ENCODE data around the gene CREBRF.

Gene CREBRF

DNA sequence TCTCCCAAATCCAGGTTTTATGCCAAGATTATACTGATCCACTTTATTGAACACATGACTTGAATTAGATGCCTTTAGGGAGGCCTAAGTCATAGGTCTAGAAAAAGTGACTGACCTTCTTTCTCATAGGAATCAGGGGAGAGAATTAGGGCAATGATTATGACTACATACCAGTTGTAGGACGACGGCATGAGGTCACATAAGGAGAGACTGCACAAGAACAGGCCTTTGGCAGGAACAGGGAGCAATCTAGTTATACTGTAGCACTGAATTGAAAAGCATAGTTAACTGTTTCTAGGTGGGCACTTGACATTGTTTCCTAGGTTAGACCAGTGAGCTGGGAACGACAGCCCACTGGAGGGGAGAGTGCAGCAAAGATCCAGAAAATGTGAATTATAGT is 22.7 kb downstream of the CREBRF start:
- H3K4me3 ChIP-seq (ENCODE audit: low read length) = no peak overlapping the region
- TF ChIP-seq, protein P1, sequence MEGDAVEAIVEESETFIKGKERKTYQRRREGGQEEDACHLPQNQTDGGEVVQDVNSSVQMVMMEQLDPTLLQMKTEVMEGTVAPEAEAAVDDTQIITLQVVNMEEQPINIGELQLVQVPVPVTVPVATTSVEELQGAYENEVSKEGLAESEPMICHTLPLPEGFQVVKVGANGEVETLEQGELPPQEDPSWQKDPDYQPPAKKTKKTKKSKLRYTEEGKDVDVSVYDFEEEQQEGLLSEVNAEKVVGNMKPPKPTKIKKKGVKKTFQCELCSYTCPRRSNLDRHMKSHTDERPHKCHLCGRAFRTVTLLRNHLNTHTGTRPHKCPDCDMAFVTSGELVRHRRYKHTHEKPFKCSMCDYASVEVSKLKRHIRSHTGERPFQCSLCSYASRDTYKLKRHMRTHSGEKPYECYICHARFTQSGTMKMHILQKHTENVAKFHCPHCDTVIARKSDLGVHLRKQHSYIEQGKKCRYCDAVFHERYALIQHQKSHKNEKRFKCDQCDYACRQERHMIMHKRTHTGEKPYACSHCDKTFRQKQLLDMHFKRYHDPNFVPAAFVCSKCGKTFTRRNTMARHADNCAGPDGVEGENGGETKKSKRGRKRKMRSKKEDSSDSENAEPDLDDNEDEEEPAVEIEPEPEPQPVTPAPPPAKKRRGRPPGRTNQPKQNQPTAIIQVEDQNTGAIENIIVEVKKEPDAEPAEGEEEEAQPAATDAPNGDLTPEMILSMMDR (IDR thresholded peaks at IDR 0.05; ENCODE audit: insufficient read depth, low read depth, low read length, missing control alignments) = no peak

DNA sequence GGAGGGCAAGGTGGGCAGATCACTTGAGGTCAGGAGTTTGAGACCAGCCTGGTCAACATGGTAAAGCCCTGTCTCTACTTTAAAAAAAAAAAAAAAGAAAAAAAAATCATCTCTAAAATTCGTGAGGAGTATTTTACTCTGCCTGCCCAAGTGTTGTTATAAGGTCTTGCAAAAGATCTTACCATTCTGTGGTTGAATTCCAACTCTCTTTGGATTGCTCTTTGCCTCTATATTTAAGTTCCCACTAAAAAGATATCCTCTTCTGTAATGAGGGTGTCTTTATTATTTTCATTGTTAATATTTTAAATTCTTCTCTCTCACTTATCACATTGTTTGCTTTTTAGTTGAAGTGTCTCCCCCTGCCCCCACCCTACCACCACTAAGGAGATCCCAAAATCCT is 33.4 kb downstream of the CREBRF start:
- TF ChIP-seq, protein P1 (IDR thresholded peaks at IDR 0.05; ENCODE audit: insufficient read depth, low read depth, low read length, missing control alignments) = no peak
- H3K4me3 ChIP-seq (ENCODE audit: low read length) = no peak overlapping the region
- DNase-seq (ENCODE audit: low read depth) = no peak

More for the DNA sequence above, 22.7 kb downstream of the CREBRF start:
- DNase-seq (ENCODE audit: low read depth) = no peak

DNA sequence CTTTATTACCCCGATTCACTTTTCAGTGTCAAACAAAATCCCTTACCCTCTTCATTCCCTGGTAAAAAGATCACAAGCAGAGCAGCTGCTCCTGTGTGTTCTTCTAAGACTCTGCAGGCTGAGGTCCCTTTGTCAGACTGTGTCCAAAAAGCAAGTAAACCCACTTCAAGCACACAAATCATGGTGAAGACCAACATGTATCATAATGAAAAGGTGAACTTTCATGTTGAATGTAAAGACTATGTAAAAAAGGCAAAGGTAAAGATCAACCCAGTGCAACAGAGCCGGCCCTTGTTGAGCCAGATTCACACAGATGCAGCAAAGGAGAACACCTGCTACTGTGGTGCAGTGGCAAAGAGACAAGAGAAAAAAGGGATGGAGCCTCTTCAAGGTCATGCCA is 34.5 kb downstream of the CREBRF start:
- H3K4me3 ChIP-seq (ENCODE audit: low read length) = no peak overlapping the region
- no peak for DNase-seq (ENCODE audit: low read depth)
- TF ChIP-seq, protein P1 (IDR thresholded peaks at IDR 0.05; ENCODE audit: insufficient read depth, low read depth, low read length, missing control alignments) = no peak

DNA sequence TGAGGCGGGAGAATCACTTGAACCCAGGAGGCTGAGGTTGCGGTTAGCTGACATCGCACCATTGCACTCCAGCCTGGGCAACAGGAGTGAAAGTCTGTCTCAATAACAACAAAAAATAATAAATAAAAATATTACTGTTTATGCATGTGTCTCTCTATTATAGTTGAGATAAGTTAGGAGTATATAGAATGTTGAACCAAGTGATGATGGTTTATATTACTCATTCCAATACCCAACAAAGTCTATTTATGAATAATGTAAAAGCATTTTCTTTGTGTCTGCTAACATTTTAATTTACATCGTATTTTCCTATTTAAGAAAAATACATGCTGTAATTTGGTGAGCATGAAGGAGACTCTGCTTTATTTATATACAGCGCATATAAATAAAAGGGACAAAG is 35.8 kb downstream of the CREBRF start:
- DNase-seq (ENCODE audit: low read depth) = no peak
- no peak overlapping the region for H3K4me3 ChIP-seq (ENCODE audit: low read length)
- TF ChIP-seq, protein P1 (IDR thresholded peaks at IDR 0.05; ENCODE audit: insufficient read depth, low read depth, low read length, missing control alignments) = no peak

DNA sequence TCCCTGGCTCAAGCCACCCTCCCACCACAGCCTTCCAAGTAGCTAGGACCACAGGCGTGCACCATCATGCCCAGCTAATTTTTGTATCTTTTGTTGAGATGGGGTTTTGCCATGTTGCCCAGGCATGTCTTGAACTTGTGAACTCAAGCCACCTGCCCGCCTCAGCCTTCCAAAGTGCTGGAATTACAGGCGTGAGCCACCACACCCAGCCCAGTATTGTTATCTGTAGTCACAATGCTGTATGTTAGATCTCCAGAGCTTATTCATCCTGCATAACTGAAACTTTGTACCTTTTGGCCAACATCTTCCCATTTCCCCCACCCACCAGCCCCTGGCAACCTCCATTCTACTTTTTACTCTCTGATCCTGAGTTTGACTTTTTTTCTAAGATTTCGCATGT is 37.5 kb downstream of the CREBRF start:
- peak; percentile 45 for DNase-seq (ENCODE audit: low read depth)

DNA sequence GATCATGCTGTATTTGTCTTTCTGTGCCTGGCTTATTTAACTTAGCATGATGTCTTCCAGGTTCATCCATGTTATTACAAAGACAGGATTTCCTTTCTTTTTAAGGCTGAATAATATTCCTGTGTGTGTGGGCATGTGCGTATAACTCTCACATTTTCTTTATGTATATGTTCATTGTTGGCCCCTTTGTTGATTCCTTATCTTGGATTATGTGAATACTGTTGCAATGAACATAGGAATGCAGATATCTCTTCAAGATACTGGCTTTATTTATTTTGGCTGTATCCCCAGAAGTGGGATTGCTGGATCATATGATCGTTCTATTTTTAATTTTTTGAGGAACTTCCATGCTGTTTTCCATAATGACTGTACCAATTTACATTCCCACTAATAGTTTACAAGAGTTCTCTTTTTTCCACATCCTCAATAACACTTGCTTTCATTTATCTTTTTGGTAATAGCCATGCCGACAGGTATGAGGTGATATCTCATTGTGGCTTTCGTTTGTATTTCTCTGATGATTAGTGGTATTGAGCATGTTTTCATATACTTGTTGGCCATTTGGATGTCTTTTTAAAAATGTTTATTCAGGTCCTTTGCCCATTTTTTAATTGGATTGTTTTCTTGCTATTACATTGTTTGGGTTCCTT is 38.0 kb downstream of the CREBRF start:
- H3K4me3 ChIP-seq (ENCODE audit: low read length) = no peak overlapping the region
- TF ChIP-seq, protein P1 (IDR thresholded peaks at IDR 0.05; ENCODE audit: insufficient read depth, low read depth, low read length, missing control alignments) = no peak
- DNase-seq (ENCODE audit: low read depth) = peak; percentile 11

More for the DNA sequence above, 37.5 kb downstream of the CREBRF start:
- TF ChIP-seq, protein P1 (IDR thresholded peaks at IDR 0.05; ENCODE audit: insufficient read depth, low read depth, low read length, missing control alignments) = no peak
- H3K4me3 ChIP-seq (ENCODE audit: low read length) = no peak overlapping the region

DNA sequence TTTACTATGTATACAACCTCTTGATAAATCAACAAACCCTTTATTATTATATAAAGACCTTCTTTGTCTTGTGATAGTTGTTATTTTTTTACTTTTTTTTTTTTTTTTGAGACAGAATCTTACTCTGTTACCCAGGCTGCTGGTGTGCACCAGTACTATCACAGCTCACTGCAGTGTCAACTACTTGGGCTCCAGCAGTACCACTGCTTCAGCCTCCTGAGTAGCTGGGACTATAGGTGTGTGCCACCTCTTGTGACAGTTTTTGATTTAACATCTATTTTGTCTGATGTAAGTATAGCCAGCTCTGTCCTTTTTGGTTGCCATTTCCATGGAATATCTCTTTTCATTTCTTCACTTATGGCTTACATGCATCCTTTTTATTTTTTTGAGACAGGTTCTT is 42.6 kb downstream of the CREBRF start:
- TF ChIP-seq, protein P1 (IDR thresholded peaks at IDR 0.05; ENCODE audit: insufficient read depth, low read depth, low read length, missing control alignments) = no peak
- H3K4me3 ChIP-seq (ENCODE audit: low read length) = no peak overlapping the region
- no peak for DNase-seq (ENCODE audit: low read depth)

Measured in epithelial cell of esophagus (primary cell).